DOHH2 (cell line): ENCODE results near the gene WWOX.

Experiments
- EZH2phosphoT487 ChIP-seq: fragments of 200-600 bp; sonication (generic); IDR thresholded peaks from 2 replicates; pipeline ENCODE4 v1.6.1; 2017; ENCODE audit warnings: borderline replicate concordance, mild to moderate bottlenecking, antibody characterized with exemption, low read length, moderate library complexity, mixed read lengths
- TF ChIP-seq, protein P1 (sequence below): fragments of 200-600 bp; sonication (generic); IDR thresholded peaks from one replicate; pipeline ENCODE4 v1.5.1; 2014; ENCODE audit warnings: antibody characterized with exemption, mild to moderate bottlenecking, low read depth, low read length; ENCODE audit not compliant: poor library complexity, severe bottlenecking

DNA sequence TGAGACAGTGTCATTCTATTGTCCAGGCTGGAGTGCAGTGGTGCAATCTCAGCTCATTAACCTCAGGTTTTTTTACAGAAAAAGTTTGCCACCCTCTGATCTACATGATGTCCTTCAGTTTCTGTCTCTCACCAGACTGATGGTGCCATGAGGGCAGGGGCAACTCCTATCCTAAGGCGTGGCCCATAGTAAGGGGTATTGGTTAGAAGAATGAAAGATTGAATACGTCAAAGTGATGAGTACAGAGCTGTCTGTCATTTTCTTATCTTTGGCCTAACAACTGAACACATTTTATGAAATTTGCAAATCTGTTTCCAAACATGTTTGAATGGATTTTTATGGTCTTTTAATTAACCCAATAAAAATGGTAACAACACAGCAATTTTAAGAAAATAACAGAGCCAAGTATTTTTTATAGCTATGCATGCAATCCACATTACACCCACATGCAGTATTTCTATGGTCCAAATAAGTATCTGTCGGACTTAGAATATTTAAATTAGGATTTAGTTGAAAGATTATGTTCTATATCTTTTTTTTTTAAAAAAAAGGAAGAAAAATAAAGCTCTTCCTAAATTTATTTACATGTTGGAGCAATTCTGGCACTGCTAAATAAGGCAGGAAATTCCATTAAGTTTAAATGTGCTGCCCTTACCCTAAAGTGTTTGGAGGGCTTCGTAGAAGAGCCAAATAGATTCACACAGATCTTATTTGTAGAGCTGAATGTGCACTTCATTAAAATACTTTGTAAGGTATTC lies 192.8 kb downstream of the WWOX start:
- TF ChIP-seq, protein P1, sequence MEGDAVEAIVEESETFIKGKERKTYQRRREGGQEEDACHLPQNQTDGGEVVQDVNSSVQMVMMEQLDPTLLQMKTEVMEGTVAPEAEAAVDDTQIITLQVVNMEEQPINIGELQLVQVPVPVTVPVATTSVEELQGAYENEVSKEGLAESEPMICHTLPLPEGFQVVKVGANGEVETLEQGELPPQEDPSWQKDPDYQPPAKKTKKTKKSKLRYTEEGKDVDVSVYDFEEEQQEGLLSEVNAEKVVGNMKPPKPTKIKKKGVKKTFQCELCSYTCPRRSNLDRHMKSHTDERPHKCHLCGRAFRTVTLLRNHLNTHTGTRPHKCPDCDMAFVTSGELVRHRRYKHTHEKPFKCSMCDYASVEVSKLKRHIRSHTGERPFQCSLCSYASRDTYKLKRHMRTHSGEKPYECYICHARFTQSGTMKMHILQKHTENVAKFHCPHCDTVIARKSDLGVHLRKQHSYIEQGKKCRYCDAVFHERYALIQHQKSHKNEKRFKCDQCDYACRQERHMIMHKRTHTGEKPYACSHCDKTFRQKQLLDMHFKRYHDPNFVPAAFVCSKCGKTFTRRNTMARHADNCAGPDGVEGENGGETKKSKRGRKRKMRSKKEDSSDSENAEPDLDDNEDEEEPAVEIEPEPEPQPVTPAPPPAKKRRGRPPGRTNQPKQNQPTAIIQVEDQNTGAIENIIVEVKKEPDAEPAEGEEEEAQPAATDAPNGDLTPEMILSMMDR, result no peak
- TF ChIP-seq EZH2phosphoT487, result no peak
